GM19452 (cell line): ENCODE data around the gene CD247.

ENCODE experiments used
- ATAC-seq: cut with Tn5 transposase; IDR thresholded peaks from one replicate; pipeline ENCODE4 v1.9.1; 2021; ENCODE audit not compliant: unreplicated experiment

Gene CD247

DNA sequence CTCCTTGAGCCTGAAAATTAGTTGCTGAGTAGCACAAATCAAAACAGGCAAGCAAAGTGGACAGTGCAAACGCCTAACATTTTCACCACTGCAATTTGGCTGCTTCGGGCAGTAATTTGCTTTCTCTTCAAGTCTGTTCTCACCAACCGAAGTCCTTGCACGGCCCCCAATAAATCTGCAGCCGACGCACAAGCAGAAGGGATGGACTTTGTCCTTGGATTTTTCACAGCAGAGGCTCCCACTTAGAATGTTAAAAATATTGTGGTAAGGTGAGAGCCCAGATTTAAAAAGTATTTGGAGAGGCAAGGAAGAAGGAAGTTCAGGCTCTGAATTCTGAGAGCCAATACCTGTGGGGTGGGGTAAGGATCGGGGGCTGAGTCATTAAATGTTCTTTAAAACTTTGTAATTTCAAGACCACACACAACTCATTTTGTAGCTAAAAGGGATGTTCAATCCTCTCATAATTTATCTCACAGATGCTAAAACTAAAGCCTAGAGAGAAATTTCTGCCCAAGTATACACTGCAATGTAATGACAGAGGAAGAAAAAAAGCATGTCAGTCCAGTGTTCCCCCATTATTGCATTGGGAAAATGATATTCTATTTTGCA, 6.2 kb downstream of the CD247 start:
- ATAC-seq, result no peak

DNA sequence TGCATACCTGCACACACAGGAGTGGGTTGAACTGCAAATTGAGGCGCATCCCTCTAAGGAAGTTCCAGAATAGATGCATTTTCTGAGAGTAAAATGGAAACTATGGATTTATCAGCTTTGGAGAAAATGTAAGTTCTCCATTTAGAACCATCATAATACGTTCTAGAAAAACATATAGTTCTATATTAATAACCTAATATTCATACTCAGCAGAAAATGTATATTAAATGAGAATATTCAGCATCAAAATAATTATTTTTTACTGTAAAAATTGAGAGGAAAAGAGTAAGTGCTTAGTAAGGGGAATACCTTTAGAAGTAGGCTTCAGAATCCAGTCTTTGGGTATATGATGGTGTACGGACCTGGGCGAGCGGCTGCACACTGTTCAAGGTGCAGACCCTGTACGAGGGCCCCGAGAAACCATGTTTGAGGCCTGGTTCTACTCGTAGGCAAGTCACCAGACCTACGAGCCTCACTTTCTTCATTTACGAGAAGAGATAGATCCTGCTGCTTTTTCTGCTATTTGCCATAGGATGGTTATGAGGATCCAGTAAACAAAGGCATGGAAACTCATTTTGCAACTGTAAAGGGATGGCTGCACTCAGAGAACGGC, 6.8 kb downstream of the CD247 start:
- no peak for ATAC-seq

DNA sequence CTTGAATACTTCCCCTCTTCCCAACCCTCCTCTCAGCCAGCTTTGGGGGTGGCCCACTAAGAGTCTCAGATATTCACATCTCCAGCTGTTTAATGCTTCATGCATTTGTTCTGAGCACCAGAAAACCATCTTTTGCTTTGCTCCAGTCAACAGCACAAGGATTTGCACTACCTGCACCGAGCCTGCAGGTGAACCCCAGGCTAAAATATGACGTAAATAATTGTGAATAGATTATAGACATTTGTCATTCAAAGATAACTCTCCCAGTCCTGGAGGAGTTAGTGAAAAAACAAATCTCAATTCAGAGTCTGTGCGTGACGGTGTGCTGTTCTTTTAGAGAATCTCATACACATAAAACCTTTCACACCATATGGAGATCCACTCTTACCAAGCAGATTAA, 7.4 kb downstream of the CD247 start:
- no peak for ATAC-seq

DNA sequence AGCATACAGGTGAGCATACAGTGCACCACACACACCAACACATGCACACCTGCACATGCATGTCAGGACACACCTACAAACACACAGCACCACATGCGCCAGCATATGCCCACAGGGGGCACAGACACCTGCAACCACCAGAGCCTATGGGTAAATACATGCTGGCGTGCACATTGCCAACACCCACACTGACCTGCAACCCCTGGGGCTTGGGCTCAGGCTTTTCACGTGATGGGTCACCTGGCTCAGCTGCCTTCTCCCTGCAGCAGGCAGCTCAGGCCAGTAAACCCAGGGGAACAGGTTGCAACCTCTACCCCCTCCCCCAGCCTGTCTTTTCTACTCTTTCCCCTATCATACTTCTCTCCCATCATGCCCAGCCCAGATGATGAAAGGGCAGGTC, 8.1 kb downstream of the CD247 start:
- no peak for ATAC-seq

DNA sequence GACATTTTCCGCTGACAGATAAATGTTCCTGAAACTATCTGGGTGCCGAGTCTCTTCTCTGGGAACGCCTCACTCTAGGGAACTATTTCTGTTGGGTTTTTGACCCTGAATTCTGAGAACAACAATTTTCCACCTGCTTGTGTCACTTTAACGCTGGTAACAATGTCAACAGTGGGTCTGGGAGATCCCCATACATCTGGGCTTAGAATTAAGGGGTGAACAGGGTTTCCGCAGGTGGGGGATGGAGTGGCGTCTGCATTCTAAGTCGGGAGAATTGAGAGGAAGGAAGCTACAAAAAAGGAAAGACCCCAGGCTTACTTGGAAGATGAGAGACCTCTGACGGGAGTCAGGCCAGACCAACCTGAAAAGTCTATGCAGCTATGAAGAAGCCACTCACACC, 8.7 kb downstream of the CD247 start:
- ATAC-seq, result no peak

DNA sequence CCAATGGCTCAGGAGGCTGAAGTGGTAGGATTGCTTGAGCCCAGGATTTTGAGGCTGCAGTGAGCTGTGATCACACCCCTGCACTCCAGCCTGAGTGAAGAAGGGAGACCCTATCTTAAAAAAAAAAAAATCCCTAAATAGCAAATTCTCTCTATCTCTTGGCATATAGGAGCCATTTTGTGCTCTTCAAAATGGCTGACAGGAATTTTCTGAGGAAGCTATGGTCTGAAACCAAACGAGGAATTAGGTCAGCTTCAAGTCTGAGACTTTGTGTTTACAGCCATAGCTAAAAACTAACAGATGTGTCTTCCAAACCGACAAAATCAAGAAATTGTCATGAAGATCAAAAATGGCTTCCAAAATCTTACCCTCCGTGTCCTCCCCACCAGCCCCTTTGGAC, 10.6 kb downstream of the CD247 start:
- no peak for ATAC-seq

DNA sequence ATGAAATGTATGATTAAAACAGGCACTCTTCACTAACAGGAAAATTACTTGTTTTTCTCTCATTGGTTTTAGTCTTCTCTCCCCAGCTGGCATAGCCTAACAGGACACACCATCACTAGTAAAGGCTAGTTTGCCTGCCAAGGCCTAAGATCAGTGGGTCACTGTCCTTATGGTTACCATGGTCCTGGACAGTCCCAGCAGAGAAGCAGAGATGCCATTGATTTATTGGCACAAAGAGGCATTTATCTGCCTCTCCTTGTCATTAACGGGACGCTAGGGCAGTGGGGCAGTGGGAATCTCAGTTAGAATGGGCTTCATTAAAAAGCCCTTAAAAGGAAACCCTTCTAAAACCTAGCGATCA, 13.9 kb downstream of the CD247 start:
- no peak for ATAC-seq

DNA sequence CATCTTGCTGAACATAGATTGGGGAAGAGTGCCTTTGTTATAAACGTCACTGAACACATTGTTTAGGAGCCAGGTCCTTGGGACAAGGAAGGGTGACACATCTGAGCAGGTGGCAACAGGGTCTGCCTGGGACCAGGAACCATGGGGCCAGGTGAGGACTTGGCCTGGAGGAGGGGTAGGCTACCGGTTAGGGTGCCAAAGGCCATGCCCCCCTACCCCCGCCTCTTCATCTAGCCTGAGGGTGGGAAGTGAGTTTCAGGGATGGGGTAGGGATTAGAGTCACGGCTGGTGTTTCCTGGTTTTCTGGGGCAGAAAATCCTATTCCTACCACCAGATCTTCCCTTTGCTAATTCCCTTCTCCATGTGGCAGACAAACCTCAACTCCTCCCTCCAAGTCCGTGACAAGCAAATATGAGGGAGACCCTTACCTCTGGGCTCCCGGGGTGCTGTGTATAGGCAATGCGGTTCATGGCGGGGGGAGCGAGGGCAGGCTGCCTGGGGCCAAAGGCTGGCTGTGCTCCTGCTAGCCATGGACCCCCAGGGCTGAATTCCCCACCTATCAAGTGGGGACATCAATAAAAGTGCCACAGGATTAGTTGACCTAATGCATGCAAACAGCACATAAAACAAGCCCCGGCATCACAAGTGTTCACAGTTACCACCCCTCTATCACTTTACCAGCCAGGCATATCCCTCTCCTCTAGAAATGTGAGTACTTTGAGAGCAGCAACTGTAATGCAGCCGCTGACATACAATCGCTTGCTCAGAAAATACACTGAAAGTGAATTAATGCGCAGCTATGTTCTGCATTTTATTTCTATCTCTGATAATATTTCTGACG, 14.5 kb downstream of the CD247 start:
- no peak for ATAC-seq

DNA sequence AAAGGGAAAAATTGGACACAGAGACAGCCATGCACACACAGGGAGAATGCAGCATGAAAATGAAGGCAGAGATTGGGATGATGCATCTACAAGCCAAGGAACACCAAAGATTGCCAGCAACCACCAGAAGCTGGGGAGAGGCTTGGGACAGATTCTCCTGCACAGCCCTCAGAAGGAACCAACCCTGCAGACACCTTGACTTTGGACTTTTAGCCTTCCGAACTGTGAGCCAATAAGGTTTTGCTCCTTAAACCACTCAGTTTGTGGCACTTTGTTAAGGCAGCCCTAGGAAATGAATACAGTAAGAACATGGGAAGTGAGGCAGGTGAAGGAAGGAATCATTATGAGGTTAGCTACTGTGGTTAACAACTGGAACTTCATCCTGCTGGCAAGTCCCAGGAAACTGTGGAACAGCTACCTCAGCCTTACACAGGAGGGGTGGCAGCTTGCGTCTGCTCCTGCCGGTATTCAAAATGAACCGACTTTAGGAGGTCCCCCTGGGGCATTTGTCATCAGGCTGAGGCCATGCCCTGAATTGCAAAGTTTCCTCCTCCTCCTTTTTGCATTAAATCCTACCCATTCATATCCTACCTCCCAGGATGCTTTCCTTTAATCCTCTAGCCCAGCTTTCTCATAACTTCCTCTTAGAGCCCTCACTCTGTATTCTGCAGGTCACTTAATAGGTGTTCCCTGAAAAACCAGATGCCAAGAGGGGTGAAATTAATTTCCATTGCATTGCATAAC, 15.4 kb downstream of the CD247 start:
- no peak for ATAC-seq

DNA sequence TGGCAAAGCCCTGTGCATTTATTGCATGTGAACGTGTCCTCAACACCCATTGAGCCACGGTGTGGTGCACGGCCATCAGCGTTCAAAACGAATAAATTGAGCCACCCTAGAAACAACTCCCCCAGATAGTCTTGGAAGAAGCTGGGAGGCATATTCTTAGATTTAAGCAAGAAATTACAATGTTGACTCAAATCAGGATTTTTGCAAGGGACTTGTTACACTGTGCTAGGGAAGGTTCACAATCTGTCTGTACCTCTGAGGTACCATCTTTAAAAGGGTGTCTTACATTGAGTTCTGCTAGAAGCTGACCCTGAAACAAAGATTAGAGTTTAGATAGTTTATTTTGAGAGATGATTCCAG, 16.2 kb downstream of the CD247 start:
- no peak for ATAC-seq

DNA sequence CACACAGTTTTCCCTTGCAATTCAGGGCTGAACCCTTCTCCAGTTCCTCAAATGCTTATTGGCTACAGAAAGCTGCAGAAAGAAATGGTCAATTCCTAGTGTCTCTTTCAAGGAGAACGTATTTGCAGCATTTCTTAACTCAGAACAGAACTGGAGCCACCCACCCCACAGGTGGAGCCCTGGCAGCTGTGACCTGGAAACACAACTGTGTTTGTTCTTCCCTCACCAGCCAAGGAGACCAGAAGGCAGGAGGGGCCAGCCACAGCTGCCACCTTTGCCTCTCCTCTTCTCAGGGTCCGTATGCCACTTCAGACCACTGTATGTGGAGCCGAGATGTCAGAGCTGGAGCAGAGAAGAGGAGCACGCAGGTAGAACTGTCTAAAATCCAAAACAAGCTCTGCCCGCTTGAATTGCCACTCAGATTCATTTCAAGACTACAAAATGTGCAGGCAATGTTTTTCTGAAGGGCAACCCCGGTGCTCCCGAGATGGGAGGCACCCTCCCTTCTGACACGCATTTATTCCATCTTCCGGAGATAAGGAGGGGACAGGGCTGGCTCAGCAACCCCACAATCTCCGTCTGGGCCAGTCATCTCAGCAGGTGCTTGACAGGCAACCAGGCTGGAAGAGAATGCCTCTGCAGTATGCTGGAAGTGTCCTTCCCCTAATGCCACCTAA, 16.7 kb downstream of the CD247 start:
- ATAC-seq, result no peak

DNA sequence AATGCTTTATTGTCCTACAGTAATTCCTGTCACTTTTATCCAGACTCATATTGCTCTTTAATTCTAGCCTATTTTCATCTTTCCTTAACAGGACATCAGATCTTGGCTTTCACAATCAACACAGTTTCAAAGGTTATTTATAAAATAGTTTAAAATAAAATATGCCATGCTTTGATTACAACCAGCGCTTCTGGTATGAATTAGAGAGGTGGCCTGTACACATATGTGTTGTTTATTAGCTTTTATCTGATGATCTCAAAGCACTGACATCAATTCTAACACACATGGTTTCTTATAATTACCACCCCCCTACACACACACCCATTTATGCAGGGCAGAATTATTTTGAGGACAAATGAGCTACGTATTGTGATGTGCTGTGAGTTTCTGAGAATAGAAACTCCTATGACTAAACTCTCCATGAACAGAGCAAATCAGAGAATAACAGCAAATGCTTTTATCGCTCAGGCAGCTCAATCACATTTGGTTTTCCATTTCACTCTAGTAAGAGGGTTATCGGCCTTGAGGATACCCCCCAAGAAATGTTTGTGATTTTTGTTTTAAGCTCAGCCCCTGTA, 18.0 kb downstream of the CD247 start:
- no peak for ATAC-seq

DNA sequence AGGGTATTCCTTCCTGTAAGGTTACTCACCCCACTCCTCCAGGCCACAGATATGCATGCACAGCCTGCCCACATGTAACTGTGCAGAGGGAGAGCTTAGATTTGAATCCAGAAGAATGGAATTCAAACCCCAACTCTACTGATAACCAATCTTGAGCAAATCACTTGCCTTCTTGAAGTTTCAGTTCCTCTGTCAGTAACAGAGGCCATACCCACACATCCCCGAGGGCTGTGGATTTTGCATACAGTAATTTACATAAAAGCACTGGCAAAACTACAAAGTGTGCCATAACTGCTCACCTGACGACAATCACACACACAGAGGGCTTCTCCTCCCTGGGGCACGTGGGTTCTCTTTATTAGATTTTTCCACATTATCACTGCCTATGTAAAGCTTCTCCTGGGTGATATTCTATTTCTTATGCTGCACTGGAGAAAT, 18.6 kb downstream of the CD247 start:
- ATAC-seq, result peak; percentile 94

DNA sequence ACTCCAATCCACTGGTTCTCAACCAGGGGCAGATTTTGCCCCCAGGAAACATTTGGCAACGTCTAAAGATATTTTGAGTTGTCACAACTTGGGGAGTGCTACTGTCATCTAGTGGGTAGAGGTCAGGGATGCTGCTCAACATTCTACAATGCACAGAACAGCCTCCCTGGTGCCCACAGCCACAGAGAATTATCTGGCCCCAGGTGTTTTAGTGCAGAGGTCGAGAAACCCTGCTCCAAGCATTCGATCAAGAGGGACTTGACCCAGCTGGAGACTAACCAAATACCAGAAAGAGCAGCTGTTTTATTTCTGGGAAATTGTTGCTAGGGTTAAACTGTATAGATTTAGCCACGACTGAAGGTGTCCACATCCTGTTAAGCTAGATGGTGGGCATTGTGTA, 19.2 kb downstream of the CD247 start:
- no peak for ATAC-seq

DNA sequence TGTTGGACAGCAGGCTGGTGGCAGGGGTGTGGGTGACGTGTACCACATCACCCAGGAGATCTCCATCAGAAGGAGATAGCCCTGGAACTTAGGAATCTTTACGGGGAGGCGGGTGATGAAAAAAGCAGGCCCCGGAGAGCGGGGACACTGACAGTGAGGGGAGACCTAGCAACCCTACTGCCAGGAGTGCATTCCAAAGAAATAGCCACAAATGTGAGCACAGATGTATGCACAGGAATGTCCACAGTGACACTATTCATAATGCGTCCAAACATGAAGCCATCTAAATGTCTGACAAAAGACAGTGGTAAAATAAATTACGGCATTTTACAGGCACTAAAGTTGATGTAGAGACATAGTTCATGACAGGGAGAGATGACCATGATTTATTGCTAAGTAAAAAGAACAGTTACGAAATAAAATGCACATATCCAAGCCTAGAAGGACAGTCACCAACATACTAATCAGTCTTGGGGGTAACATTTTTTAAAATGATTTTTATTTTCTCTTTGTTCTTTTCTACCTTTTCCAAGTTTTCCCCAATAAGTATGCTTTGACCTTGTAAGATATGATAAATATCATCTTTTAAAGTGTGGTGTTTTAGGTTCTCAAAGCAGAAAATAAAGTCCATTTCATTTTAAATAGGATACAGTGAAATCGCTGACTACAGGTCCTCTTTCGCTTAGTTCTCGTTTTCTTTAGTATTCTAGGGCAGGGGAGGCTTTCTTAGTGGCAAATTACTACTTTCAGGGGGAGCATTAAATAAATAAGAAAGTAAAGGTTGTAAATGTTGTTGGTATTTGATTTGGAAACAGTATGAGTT, 21.3 kb downstream of the CD247 start:
- no peak for ATAC-seq

DNA sequence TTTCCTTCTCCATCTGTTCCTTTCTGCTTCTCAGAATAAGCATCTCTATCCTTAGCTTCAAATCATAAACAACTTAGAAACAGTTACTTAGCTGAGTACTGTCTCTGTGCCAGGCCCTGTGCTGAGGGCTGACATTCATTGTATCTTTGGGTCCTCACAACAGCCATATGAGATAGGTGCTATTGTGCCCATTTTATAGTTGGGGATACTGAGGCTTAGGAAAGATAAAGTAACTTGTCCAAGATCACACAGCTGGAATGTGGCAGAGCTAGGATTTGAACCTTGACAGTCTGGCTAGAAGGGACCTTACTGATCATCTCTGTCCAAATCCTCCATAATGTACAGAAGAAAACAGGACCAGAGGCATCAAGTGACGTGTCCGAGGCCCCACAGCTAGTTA, 25.0 kb downstream of the CD247 start:
- ATAC-seq, result no peak

DNA sequence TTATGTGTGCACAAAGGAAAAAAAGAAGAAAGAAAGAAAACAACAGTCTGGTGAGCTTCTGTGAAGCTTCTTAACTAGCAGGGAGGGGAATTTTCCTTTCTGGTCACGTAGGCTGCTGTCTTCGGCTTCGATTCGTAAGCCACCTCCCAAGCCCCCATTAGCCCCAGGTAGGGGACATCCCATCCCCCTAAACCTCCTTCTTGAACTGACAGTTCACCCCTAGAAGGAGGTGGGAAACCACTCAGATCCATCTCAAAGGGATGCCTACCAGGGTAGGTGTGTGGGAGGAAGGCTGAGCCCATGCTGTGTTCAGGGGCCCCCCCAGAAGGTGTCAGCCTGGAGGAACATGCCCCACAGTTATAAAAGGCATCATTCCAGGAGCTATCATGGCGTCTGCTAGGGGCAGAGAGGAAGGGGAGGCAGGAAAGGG, 25.8 kb downstream of the CD247 start:
- no peak for ATAC-seq

DNA sequence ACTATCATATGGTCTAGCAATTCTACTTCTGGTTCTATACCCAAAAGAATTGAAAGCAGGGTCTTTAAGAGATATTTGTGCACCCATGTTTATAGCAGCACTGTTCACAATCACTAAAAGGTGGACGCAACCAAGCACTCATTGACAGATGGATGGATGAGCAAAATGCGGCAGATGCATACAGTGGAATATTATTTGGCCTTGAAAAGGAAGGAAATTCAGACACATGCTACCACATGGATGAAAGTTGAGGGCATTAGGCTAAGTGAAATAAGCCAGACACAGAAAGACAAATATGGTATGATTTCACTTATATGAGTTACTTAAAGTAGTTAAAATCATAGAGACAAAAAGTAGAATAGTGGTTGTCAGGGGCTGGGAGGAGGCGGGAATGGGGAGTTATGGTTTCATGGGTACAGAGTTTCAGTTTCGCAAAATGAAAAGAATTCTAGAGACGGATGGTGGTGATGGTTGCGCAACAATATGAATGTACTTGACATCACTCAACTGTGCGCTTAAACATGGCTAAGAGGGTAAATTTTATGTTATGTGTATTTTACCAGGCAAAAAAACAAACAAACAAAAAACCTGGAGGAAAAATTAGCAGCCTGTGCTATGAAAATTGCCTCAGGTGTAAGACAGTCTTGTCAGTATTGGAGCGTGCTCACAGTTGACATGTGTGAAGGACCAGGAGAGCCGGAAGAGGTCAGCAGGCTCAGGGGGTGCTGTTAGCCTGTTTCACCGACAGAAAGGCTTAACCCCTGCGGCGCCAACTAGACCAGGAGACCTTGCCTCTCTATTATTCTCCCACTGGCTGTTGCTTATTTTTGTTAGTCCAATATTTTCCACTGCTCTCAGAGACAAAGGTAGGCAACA, 26.5 kb downstream of the CD247 start:
- ATAC-seq, result no peak

DNA sequence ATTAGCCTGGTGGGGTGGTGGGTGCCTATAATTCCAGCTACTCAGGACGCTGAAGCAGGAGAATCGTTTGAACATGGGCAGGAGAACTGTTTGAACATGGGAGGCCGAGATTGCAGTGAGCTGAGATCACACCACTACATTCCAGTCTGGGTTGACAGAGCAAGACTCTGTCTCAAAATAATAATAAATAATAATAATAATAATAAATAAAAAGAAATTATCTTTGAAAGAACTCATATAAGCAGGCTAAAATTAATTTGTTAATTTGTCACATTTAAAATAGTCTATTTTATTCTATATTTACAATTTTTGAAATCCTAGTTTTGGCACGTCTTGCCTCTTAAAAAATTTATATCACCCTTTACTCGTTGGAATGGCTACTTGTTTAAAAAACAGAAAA, 27.6 kb downstream of the CD247 start:
- ATAC-seq, result no peak
